Transverse colon (tissue), 4 donors: ENCODE data around the gene TNNC2.

ENCODE experiments used
- EP300 ChIP-seq: sonication (generic); formaldehyde crosslinking; IDR thresholded peaks from one replicate; pipeline ENCODE4 v1.6.1; 2017; ENCODE audit warnings: antibody characterized with exemption, low read depth
- POLR2A ChIP-seq: fragments of 450-650 bp; IDR thresholded peaks from one replicate; pipeline ENCODE4 v1.6.1; 2016; ENCODE audit warnings: antibody characterized with exemption, mild to moderate bottlenecking, moderate library complexity
- POLR2AphosphoS5 ChIP-seq, 3 donors: sonication (generic); formaldehyde crosslinking; IDR thresholded peaks; one replicate each; pipeline ENCODE4 v1.6.1; 2016; ENCODE audit warnings: antibody characterized with exemption in 3 of 3
- TF ChIP-seq, protein P1 (sequence below), 5 experiments: fragments of 200-600 bp in 3 of 5; fragments of 450-650 bp in 2 of 5; sonication (generic) in 3 of 5; IDR thresholded peaks; 1 replicate in 2 of 5; 2 replicates in 3 of 5; pipeline ENCODE4 v1.5.1; 2016 to 2017; ENCODE audit warnings: antibody characterized with exemption in 5 of 5, inconsistent platforms in 3 of 5, mild to moderate bottlenecking in 2 of 5, moderate library complexity in 1 of 5

DNA sequence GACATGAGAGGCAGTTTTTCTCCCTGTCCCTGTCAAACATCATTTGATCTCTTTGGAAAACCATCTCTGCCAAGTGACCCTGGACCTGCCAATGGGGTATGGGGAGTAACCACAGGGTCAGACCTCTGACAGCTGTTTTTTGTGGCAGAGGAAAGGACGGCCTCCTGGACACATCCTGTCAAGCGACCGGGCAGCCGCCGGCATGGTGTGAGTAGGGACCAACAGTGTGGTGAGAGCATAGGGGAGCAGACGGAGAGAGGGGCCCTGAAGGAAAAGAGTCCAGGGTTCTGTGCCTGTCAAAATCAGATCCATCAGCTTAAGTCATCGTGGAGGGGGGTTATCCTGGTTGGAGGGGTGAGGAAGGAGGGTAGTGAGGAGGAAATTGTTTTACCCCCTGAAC lies 25.3 kb downstream of the TNNC2 start:
- TF ChIP-seq, protein P1, sequence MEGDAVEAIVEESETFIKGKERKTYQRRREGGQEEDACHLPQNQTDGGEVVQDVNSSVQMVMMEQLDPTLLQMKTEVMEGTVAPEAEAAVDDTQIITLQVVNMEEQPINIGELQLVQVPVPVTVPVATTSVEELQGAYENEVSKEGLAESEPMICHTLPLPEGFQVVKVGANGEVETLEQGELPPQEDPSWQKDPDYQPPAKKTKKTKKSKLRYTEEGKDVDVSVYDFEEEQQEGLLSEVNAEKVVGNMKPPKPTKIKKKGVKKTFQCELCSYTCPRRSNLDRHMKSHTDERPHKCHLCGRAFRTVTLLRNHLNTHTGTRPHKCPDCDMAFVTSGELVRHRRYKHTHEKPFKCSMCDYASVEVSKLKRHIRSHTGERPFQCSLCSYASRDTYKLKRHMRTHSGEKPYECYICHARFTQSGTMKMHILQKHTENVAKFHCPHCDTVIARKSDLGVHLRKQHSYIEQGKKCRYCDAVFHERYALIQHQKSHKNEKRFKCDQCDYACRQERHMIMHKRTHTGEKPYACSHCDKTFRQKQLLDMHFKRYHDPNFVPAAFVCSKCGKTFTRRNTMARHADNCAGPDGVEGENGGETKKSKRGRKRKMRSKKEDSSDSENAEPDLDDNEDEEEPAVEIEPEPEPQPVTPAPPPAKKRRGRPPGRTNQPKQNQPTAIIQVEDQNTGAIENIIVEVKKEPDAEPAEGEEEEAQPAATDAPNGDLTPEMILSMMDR (IDR thresholded peaks at IDR 0.05): no peak
- TF ChIP-seq POLR2A (no peak), POLR2AphosphoS5 (IDR thresholded peaks at IDR 0.05) (no peak), EP300 (no peak)
